ENCODE measurements around the gene FA2H. TPM values are rescaled to one million over a fixed set of nuclear protein-coding genes. Genes with fewer than 3 reads are reported as not detected.

Gene FA2H
- total and polyA plus RNA-seq, 2 of the 13 experiments (the other 11 are each of a cell fraction or from before 2014, with no cell fraction given), result 0.20 TPM; not detected in 1

DNA sequence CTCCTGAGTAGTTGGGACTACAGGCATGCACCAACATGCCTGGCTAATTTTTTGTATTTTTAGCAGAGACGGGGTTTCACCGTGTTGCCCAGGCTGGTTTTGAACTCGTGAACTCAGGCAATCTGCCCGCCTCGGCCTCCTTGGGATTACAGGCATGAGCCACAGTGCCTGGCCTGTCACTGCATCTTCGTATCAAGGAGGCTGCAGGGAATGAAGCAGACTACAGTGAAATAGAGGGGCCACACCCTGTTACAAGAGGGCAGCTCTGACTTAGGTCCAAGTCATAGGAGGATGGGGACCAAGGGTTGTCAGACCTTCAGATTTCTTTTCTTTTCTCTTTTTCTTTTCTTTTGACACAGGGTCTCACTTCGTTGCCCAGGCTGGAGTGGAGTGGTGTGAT lies 28.7 kb downstream of the FA2H start:
- CTCF ChIA-PET (ENCODE audit: low intra/inter-chr PET ratio, low total read pairs), result no interaction called here

GRCh38 chr16:74745109-74745615 lies 29.5 kb downstream of the FA2H start:
- ATAC-seq (no peak), FAIRE-seq (no peak), DNase-seq (ENCODE audit: low spot score) (no peak)
- in situ Hi-C loops (cut with HindIII; ENCODE audit: extremely low pct_ligation_motif_present, low pct_unique_long_range_greater_than_20kb) (no loop called here), intact Hi-C loops (cut with micrococcal nuclease; ENCODE audit: unreplicated experiment) (no loop called here)
- H2AFZ ChIP-seq (ENCODE audit: low read length), result no peak overlapping the region
- H3K36me3 ChIP-seq (replicated peaks in 1 of 2; ENCODE audit: control insufficient read depth in 1 of 2, insufficient read depth in 2 of 2, low read length in 2 of 2), result no peaks in the 10 kb centered on the region
- peaks cover 27% of the 10 kb centered on the region for H3K4me1 ChIP-seq (ENCODE audit: insufficient read depth, low read length)
- TF ChIP-seq PTBP1 (IDR thresholded peaks at IDR 0.05; ENCODE audit: low read depth, low read length, poor library complexity, severe bottlenecking) (no peak), MED8 (CRISPR knock-in tag; IDR thresholded peaks at IDR 0.05; ENCODE audit: insufficient replicate concordance) (peak; percentile 50), SIN3B (IDR thresholded peaks at IDR 0.05; ENCODE audit: low read length) (no peak)
- no peak overlapping the region for H3K4me3 ChIP-seq (replicated peaks in 1 of 3; ENCODE audit: insufficient read depth in 1 of 3, low read depth in 2 of 3, low read length in 3 of 3)
- no peaks in the 10 kb centered on the region for H3K79me2 ChIP-seq (ENCODE audit: insufficient read depth, low read length)
- POLR2A ChIA-PET, result no interaction called here
- H3K9ac ChIP-seq (ENCODE audit: insufficient read depth, low read depth, low read length), result no peak overlapping the region
- WGBS (ENCODE audit: low lambda C conversion rate), result 49% methylated on average over 10 of the region's 10 CpGs
- H3K9me3 ChIP-seq (ENCODE audit: low read length), result no peaks in the 10 kb centered on the region
- H3K27me3 ChIP-seq (ENCODE audit: control insufficient read depth in 1 of 2, insufficient read depth in 2 of 2, low read length in 2 of 2), result peaks cover 4 to 56% of the 10 kb centered on the region in 2 experiments; a peak in 4 of 5 replicates
- no TSS peak for BruUV-seq (replicated peaks)
- no peak overlapping the region for H3K4me2 ChIP-seq (ENCODE audit: low read depth, low read length)
- no peak overlapping the region for H3K27ac ChIP-seq (ENCODE audit: extremely low read length, insufficient read depth, low read length)
- CTCF ChIA-PET (ENCODE audit: low intra/inter-chr PET ratio, low total read pairs), result no interaction called here
- H4K20me1 ChIP-seq (ENCODE audit: insufficient read depth, low read length), result no peaks in the 10 kb centered on the region

More for the DNA sequence above, 28.7 kb downstream of the FA2H start:
- TF ChIP-seq ZNF501 (CRISPR knock-in tag; IDR thresholded peaks at IDR 0.05) (no peak), CCAR2 (optimal IDR thresholded peaks at IDR 0.05; ENCODE audit: low read depth, low read length) (no peak)
- POLR2A ChIA-PET, result no interaction called here
- in situ Hi-C loops (cut with HindIII; ENCODE audit: extremely low pct_ligation_motif_present, low pct_unique_long_range_greater_than_20kb), result no loop called here
- no peak for FAIRE-seq
- H3K79me2 ChIP-seq (ENCODE audit: insufficient read depth, low read length), result no peaks in the 10 kb centered on the region
- no TSS peak for BruUV-seq (replicated peaks)
- no peak overlapping the region for H3K4me2 ChIP-seq (ENCODE audit: low read depth, low read length)
- H3K36me3 ChIP-seq (replicated peaks in 1 of 2; ENCODE audit: control insufficient read depth in 1 of 2, insufficient read depth in 2 of 2, low read length in 2 of 2), result no peaks in the 10 kb centered on the region
- peaks cover 4 to 58% of the 10 kb centered on the region in 2 experiments; a peak in 4 of 5 replicates for H3K27me3 ChIP-seq (ENCODE audit: control insufficient read depth in 1 of 2, insufficient read depth in 2 of 2, low read length in 2 of 2)
- H2AFZ ChIP-seq (ENCODE audit: low read length), result no peak overlapping the region
- intact Hi-C loops (cut with micrococcal nuclease; ENCODE audit: unreplicated experiment), result no loop called here
- DNase-seq (ENCODE audit: low spot score), result no peak
- H3K9ac ChIP-seq (ENCODE audit: insufficient read depth, low read depth, low read length), result no peak overlapping the region
- no peak overlapping the region for H3K4me3 ChIP-seq (replicated peaks in 1 of 3; ENCODE audit: insufficient read depth in 1 of 3, low read depth in 2 of 3, low read length in 3 of 3)
- no peaks in the 10 kb centered on the region for H4K20me1 ChIP-seq (ENCODE audit: insufficient read depth, low read length)
- 12% methylated on average over 7 of the region's 7 CpGs for WGBS (ENCODE audit: low lambda C conversion rate)
- ATAC-seq, result no peak
- H3K27ac ChIP-seq (ENCODE audit: extremely low read length, insufficient read depth, low read length), result no peak overlapping the region
- no peaks in the 10 kb centered on the region for H3K9me3 ChIP-seq (ENCODE audit: low read length)
- H3K4me1 ChIP-seq (ENCODE audit: insufficient read depth, low read length), result peaks cover 24% of the 10 kb centered on the region
